Hair follicle dermal papilla cell (primary cell): ENCODE results near the gene ITGA1. TPM values are rescaled to one million over a fixed set of nuclear protein-coding genes. Genes with fewer than 3 reads are reported as not detected.

ENCODE experiments used
- small RNA-seq: library from RNA; depleted of rRNA; stranded (forward); fragments of <200 nt; gene quantifications from one replicate; pipeline ENCODE3, GENCODE V24; 2012
- total RNA-seq: library from RNA; depleted of rRNA; stranded (reverse); fragments of >200 nt; gene quantifications from 2 replicates; pipeline ENCODE4 v1.2.3, GENCODE V29; 2012

Gene ITGA1
- total RNA-seq = 105 and 125 TPM in 2 replicates

GRCh38 chr5:52787600-52788504 is at the start of gene ITGA1, which contains the start of gene PELO:
TSS of gene ITGA1 (plus strand) at chr5:52787916. CDS start at chr5:52788354, 438 bp downstream.
TSS of gene PELO (plus strand) at chr5:52787916. CDS start at chr5:52800395, 12,479 bp downstream.

GRCh38 chr5:52989025-52989780 is 201.5 kb downstream of the ITGA1 start, which contains the start of gene ITGA2:
TSS of gene ITGA2 (plus strand) at chr5:52989352. CDS start at chr5:52989469, 117 bp downstream.

Small RNA genes lying within 50 kb of the gene (small RNA-seq; reads per million reads assigned to genes)
- not detected for gene B3GNTL1P1

Other genes starting within 250 kb of the ITGA1 start
- 27.4 and 31.6 TPM in 2 replicates for gene PELO, start within 50 bp of the ITGA1 start, total RNA-seq
- 4.5 and 6.3 TPM in 2 replicates for gene ITGA2, start 201.4 kb downstream of the ITGA1 start, total RNA-seq